Stimulated activated CD8-positive, alpha-beta memory T cell treated with anti-CD3 and anti-CD28 coated beads, Interleukin-4, amount 100 ng/mL, for 1 hour (primary cell): ENCODE results near the gene EPHA8.

Experiments used
- DNase-seq, 2 donors: peaks; one replicate each; pipeline ENCODE4 v3.0.0-alpha.2; 2020; ENCODE audit warnings: low read depth in 2 of 2, low spot score in 1 of 2

The EPHA8 gene

DNA sequence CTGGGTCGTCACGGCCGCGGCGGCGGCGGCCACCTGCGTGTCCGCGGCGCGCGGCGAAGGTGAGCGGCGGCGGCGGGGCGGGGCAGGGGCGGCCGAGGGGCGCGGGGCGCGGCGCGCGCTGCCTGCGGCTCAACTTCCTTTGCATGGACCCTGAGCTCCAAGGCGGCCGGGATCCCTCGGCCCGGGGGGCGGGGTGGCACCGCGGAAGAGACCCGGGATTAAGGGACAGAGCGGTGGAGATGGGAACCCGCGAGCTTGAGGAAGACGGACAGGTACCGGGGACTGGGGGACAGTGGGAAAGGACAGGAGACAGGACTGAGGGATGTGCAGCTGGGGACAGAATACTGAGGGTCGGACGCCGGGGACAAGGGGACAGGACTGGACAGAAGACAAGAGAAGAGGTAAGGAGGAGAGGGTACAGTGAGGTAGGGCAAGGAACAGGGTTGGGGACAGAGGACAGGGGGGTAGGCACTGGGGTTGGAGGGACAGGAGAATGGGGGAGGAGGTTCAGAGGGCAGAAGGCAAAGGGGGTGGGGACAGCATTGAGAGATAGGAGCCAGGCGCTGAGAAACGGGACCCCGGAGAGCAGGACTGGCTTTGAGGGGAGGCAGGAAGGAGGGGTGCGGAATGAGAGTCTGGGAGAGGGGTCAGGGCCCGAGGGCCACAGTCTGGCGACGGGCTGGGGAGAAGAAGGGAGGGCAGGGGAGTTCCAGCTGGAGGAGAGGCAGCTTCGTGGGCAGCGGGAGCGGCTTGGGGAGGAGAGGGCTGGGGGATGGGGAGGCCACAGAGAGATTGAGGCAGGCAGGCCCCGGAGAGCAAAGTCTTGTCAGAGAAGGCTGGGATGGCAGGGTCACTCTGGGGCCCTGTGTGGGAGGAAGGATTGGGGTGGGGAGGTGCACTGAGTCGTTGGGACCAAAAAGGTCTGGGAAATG is 648 bp downstream of the EPHA8 start:
- no peak for DNase-seq

DNA sequence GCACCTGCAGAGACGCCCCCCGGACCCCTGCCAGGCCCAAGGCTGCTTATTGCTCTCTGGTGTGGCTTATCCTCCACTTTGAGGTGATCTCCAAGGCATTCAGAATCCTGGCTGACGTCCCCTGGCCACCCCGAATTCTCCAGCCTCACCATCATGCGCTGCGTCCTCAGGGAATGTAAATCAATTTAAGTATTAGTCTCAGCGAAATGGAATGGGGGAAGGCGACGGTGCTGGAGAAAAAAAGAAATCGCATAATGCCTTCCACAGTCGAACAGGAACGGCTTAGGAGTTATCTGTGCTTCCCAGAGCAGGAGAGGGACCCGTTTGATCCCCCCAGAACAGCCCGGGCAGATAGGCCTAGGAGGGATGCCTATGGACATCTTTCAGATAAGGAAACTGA is 2.9 kb downstream of the EPHA8 start:
- DNase-seq = no peak

DNA sequence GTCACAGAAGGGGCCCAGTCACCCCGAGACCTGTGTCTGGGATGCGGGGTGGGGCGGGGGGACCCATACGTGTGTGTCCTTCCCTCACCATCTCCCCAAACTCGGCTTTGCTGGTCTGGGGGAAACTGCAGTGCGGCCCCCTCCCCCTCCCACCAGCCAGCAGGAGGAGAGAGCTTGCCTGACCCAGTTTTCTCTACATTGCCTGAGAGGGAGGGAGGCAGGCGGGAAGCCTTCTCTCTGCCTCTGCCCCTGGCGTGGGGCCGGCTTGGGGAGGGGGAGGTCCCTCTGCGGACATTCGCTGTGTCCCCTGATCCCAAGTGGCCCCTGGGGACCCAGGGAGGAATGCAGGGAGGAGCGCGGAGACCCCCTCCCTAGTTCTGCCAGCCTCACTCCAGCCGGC is 3.9 kb downstream of the EPHA8 start:
- no peak for DNase-seq

DNA sequence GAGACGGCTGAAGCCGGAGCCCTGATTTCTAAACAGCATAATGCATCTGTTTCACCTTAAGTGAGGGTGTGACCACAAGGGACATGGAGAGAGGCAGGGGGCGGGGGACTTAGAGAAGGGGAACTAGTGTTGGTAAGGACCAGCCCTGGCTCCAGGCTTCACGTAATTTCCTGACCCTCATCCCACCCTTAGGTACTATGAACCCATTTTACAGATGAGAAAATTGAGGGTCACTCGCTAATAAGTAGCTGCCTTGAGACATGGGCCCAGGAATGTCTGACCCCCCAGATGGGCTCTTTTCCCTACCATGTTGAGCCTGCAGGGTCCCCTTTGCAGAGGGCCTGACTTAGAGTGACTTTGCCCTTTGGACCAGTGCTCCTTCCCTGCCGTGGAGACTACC is 4.7 kb downstream of the EPHA8 start:
- no peak for DNase-seq

DNA sequence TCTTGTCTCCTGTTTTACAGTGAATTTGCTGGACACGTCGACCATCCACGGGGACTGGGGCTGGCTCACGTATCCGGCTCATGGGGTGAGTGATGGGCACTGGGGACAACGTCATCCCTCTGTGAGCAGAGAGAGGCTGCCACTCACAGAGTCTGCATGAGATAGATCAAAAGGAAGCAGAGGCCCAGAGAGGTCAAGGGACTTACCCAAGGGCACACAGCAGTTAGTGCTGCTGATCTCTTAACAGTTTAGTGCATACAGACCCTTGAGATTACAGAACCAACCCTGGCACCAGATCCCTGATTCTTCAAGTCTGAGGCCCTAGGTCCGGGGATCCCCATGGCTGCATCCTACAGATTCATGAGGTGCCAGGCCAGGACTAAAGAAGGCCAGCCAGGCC is 6.0 kb downstream of the EPHA8 start:
- DNase-seq = no peak

DNA sequence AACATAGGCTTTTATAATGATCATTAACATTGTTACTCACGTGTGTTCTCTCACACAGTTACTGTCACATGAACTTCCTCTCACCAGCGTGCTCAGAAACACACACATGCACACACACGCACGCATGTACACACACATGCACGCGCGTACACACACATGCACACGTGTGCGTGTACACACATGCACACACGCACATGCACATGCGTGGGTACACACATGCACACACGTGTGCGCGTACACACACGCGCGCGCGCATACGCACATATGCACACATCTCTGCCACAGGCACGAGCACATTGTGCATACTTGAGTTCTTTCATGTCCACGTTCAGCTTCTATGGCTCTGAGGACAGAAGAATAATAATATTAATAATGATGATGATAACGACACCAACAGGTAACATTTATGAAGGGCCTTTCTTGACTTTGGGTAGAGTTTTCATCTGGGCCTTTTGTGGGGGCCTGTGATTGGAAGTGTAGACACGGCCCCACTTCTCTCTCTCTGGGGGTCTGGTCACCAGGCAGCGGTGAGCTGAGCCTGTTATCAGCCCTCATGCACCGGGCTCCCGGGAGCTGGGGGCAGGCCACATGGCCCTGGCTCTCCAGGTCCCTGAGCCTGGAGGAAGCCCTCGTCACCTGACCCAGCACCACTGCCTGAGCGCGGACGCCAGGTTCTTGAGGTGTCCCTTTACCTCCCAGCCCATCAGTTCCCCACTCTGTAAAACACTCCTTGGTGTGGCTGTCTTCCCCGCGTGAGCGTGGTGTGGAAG is 7.0 kb downstream of the EPHA8 start:
- no peak for DNase-seq

DNA sequence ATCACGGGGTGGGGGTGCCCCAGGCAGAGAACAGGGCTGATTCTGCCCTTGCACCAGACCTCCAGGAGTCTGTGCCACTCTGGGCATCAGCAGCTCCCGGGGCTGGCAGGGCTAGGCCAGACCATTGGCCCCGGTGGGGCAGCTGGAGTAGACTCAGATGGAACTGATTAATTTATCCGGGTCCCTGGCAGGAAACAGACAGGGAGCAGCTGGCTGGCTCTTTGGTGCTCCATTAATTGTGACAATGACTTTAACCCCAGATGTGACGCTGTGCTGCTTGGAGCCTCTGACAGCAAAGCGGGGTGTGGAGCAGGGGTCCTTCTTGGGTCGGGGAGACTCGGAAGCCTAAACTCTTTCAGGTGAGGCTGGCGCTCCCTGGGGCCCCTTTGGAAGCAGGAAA is 9.5 kb downstream of the EPHA8 start:
- DNase-seq = no peak

DNA sequence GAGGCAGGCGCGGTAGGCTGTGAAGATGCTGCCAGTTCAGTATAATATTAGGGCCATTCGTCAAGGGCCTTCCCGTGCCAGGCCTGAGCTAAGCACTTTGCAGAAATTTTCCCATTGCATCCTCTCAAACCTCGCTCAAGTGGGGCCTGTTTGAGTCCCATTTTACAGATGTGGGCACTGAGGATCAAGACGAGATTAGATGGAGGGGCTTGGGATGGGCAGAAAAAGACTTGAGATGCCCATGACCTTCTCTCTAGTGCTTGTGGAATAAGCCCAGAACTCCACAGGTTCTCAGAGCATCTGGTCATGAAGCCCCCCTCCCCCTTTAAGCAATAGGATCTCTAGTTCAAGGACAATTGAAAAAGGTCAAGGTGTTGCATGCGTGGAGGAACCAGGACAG is 9.9 kb downstream of the EPHA8 start:
- DNase-seq = no peak

DNA sequence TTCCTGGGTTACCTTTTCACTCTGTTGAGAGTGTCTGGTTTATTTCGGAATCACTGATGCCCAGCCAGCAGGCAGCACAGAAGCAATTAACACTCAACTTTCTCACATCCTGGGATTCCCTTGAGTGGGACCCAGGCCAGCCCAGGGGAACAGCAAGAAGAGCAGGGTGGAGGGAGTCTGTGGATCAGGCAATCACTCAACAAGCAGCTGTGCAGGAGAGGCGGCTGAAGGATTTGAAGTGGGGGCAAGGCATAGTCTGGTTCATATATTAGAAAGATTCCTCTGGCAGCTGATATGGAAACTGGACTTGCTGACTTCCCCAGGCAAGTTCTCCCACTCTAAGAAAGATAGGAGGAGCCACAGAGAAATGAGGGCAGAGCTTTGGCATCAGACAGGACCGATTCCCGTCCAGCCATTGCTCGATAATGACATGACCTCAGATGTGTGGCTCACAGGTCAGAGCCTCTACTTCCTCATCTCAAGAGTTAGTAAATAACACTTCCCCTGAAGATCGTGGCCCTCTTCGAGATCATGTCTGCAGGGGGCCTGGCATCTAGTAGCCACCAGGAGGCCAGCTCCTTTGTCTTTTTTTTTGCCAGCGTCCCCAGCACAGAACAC is 12.4 kb downstream of the EPHA8 start:
- DNase-seq = no peak

DNA sequence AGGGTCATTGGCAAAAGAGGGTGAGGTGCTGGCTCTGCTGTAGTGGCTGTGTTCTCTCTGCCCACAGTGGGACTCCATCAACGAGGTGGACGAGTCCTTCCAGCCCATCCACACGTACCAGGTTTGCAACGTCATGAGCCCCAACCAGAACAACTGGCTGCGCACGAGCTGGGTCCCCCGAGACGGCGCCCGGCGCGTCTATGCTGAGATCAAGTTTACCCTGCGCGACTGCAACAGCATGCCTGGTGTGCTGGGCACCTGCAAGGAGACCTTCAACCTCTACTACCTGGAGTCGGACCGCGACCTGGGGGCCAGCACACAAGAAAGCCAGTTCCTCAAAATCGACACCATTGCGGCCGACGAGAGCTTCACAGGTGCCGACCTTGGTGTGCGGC is 12.9 kb downstream of the EPHA8 start:
- no peak for DNase-seq

DNA sequence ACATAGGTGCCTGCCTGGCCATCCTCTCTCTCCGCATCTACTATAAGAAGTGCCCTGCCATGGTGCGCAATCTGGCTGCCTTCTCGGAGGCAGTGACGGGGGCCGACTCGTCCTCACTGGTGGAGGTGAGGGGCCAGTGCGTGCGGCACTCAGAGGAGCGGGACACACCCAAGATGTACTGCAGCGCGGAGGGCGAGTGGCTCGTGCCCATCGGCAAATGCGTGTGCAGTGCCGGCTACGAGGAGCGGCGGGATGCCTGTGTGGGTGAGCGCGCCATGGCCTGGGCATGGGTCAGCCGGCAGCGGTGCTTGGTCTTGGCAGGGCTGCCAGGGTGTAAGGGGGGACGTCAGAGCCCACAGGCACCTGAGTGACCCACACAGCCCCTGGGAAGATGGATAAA is 13.3 kb downstream of the EPHA8 start:
- no peak for DNase-seq

DNA sequence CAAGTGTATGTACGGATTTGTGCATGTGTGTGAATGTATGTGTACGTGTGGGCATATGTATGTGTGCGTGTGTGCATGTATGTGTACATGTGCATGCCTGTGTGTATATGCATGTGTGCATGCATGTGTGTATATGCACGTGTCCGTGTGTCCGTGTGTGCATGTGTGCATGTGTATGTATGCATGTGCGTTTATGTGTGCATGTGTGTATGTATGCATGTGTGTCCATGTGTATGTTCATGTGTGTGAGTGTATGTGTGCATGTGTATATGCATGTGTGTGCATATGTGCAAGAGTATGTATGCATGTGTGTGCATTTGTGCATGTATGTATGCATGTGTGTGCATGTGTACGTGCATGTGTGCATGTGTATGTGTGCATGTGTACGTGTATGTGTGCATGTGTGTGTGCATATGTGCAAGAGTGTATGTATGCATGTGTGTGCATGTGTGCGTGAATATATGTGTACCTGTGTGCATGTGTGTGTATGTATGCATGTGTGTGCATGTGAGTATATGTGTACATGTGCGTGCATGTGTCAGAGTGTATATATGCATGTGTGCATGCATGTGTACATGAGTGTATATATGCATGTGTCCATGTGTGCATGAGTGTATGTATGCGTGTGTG is 15.6 kb downstream of the EPHA8 start:
- no peak for DNase-seq

DNA sequence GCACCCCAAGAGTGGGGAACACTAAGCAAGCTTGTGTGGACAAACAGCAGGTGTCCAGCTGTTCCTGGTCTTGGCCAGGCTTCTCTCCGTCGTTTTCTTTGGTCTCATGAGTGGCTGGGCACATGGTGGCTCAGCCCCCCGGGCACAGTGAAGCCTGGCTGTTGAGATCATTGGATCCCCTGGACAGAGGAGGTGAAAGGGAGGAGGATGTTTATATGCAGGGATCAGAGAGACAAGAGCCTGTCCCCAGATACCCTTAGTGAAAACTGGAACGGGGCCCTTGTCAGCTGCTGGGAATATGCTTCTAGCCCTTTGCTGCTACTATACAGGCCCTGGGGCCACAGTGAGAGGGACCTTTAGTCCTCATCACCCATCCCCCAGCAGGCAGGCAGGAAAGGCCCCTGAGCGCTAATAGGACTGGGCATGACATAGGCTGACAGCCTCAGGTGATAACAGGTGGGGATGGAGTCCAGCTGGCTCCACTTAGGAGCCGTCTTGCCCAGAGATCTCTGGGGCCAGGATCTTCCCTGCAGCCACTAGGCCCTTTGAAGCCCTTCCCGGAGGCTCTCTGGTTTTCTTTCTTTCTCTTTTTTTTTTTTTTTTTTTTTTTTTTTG is 16.4 kb downstream of the EPHA8 start:
- no peak for DNase-seq

DNA sequence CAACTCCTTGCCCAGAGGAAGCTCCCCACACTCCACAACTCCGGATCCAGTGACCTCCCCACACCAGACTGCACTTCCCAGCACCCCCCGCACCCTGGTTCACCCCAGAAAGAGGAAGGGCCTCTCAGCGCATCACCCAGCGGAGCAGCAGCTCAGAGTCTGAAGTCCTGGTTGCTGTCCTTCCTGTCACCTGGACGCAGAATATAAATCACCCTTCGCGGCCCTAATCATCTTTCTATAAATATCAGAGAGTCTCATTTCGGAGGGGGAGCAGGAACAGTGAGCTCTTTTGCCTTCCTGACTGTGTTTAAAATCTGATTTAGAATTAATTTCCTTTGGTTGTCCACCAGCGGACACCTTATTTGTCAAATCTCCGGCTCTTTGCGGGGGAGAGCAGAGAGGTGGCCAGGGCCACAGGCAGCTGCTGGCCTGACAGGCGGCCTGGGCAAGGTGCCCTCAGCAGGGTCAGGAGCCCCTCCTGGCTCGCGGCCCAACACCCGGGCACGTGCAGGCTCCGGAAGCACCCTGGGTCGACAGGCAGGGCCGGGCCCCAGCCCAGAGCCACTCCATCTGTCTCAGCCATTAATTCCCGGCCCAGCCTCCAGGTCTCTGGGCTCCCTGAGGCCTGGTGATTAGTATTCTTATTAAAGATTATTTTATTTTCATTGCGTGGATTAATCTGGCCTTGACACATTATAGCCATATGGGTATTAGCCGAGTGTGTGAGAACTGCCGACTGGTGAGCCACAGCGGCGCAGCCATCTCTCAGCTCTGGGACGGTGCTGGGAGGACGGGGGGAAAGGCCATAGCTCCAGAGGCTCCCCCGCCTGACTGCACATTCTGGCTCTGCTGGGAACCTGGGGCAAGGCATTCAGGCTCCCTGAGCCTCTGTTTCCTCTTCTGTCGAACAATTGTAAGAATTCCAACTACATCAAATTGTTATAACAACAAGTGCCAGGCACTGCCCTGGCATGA is 19.7 kb downstream of the EPHA8 start:
- no peak for DNase-seq

DNA sequence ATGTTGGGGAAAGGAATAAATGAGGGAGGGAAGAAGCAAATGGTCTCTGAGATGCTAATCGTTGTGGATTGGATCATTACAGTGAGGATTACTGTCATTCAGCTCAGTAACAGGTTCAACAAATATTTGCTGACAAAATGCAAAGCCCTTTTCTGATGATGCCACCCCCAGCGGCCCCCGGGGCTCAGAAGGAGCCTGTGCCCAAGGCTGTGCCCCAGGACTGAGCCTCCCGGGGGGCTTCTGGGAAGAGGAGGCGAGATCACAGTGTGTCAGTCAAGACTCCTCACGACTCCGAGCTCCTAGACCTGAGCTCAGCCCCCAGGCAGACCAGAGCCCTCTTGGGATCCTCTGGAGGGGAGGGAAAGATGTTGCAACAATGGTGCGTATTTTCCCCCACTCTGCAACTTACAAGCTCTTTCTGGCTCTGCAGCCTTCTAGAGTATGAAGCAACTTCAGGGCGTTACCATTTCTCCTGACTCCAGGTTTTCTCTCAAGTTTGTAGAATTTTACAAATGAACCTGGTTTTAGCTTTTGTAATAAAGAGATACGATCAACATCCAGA is 20.8 kb downstream of the EPHA8 start:
- no peak for DNase-seq

DNA sequence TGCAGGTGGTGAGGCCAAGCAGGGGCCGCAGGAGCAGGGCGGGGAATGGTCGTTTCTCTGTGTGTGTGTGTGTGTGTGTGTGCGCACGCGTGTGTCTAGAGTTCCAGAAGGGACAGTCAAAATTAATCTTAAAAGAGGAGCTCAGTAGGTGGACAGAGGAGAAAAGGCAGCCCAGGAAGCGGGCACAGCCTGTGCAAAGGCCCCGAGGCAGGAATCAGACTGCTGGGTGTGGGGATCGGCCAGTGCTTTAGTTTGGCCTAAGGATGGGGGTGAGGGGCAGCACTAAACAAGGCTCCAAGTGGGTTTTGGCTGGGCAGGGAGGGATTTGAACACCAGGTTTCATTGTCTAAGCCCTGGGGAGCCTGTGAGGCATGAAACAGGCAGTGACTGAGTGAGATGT is 21.7 kb downstream of the EPHA8 start:
- DNase-seq = no peak

DNA sequence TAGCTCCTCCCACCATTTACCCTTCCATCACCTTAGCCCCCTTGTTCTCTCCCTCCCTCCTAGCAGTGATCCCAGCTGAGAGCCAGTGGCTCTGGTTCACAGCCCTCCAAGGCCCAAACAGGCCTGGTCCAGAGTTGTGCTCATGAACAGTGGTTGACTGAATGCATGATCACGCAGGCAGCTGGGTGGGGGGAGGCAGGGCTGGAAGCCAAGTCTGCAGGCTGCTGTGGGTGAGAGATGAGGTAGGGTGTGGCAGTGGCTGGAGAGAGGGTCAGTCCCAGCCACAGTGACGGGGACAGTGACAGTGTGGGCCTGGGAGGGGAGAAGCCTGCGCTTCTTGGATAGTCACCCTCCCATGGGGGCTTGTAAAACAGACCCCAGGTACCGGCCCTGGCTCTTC is 22.2 kb downstream of the EPHA8 start:
- DNase-seq = no peak

DNA sequence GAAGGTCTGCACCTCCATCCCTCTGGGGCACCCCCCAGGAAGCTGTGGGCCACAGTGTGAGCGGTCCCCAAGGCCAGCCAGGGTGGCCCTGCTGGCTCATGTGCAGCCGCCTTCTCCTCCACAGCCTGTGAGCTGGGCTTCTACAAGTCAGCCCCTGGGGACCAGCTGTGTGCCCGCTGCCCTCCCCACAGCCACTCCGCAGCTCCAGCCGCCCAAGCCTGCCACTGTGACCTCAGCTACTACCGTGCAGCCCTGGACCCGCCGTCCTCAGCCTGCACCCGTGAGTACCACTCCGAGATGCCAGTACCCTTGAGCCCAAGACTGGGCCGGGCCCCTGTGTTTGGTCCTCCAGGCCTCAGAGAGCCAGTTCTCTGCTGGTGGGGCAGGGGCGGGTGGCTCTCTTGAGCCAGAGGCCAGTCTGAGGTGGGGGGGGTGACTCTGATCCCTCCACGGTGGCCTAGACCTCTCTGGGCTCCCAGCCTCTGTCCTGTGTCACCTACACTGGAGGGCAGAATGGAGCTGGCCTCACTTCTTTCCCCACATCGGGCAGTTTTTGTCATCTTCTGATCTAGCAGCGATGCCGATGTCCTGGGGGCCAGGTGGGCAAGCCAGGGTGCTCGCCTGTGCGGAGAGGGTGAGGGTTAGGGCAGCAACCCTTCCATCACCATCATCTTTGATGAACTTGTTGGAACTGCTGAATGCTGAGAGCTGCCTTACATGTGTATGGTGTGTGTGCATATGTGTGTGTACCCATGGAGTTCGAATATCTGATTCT is 23.3 kb downstream of the EPHA8 start:
- no peak for DNase-seq

DNA sequence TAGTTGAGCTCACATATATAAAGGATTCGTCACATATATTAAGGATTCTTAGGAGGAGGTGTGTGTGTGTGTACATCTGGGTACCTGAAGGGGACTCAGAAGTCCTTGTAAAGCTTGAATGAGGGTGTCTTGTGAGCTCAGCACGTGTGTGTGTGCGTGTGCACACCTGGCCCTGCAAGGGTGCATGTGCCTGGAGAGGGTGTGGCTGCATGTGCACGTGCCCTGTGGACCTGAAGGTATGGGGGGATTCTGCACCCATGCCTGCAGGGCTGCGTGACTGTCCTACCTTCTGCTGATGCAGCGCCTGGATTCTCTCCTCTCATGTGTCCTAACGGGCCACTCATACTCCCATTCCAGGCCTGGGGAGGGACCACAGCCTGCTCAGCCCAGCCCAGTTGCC is 24.0 kb downstream of the EPHA8 start:
- DNase-seq = no peak
